Glomerular endothelial cell (primary cell): Measurements from ENCODE around the gene IL21R. TPM values are rescaled to one million over a fixed set of nuclear protein-coding genes. Genes with fewer than 3 reads are reported as not detected.
"Not testable (repeated sequence)": the region's sequence is repeated elsewhere in the genome, so short reads cannot be mapped to it uniquely, and the experiment has no call there.

Experiments used
- DNase-seq: peaks from one replicate; pipeline ENCODE4 v3.0.0-alpha.2; 2011; ENCODE audit warnings: low read depth, low spot score; ENCODE audit errors: extremely low read depth
- total RNA-seq: library from RNA; depleted of rRNA; stranded (reverse); fragments of >200 nt; gene quantifications from 2 replicates; pipeline ENCODE4 v1.2.3, GENCODE V29; 2015

The IL21R gene
- total RNA-seq, 1 donor from 2014 or later = 0.47 TPM

DNA sequence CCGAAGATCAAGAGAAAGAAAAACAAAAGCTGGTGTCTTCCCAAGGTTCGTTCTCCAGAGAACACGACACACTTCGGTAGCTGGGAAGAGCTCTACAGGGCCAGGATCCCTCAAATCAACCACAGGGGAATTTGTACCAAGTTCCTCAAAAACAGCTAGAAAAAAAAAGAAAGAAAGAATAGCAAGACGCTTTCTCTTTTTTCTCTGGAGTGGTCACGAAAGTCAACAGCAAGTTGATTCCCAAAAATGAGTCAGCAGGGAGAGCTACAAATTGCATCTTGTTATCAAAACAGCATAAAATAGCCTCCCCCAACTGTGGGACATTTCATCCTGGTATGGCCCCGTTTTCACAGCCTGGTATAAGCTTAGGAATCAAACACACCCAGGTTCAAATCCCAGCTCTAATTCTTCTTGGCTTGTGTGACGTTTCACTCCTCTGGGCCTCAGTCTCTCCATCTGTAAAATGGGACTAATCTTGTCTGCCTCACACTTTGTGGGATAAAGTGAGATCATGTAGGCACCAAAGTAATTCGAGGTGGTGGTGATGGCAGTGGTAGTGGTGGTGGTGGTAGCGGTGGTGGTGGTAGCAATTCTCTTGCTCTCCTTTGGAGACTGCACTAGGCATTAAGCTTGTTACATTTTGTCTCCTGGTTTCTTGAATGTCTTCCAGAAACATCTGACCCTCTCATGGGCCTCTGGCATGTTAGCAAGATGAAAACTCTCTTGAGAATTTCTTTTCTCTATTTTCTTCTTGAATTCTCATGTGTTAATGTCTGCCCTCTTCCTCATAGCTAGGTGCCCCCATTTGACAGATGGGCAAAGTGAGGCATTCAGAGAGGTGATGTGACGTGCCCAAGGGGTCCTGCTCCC lies 988 bp upstream of the IL21R start:
- DNase-seq = no peak

DNA sequence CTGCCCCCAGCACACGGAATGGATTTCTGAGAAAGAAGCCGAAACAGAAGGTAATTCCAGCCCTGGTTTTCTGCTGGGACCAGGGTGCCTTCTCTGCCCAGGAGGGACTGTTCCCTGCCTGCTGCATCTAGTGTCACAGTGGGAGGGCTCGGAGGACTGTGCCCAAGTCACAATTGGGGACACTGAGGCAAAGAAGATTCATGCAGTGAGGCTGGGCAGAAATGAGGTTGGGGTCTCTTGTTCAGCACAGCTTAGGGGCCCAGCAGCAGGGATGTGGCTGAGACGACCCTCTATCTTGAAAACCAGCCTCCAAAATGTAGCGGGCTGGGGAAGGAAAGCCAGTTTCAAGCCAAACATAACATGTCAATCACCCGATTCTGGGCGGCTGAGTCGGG lies 592 bp downstream of the IL21R start:
- no peak for DNase-seq

DNA sequence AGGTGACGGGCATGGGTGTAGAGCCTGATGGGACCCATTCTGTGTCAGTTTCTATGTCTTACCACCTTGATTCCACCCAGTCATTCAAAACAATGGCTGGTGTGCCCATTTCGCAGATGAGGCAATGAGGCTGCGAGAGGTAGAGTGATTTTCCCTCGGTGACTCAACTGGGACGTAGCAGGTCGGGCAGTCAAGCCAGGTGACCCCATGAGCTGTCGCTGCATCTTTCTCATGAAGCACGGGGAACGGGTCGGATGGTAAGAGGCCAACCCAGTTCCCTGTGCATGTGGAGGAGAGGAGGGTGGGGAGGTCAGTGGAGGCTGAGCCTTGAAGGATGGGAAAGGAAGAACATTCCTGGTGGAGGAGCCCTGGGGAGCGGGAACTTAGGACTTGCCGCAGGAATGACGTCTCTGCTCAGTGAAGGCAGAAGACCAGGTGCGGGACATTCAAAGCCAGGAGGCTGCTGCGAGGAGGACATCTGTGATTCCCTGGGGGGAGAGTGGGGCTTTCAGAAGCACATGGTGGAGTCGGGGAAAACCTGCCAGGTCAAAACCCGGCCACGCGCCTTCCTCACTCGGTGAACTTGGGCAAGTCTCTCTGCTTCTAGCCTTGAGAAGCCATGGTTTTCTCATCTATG lies 1.1 kb downstream of the IL21R start:
- no peak for DNase-seq

DNA sequence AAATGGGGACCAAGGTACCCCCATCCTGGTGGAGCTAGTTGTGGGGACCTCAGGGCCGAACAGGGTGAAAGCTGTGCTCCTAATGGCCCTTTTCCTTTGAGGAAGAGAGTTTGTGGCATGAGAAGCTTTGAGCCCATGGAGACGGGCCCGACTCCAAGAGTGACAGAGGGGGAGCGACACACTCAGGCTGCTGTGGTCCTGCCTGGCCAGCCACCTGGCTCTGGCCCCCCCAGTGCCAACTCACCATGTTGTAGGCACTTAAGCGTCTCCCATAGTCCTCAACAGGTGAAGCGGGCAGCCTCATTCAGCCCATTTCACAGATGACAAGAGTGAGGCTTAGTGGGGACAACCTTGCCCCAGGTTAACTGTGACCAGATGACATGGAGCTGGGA lies 1.6 kb downstream of the IL21R start:
- no peak for DNase-seq

DNA sequence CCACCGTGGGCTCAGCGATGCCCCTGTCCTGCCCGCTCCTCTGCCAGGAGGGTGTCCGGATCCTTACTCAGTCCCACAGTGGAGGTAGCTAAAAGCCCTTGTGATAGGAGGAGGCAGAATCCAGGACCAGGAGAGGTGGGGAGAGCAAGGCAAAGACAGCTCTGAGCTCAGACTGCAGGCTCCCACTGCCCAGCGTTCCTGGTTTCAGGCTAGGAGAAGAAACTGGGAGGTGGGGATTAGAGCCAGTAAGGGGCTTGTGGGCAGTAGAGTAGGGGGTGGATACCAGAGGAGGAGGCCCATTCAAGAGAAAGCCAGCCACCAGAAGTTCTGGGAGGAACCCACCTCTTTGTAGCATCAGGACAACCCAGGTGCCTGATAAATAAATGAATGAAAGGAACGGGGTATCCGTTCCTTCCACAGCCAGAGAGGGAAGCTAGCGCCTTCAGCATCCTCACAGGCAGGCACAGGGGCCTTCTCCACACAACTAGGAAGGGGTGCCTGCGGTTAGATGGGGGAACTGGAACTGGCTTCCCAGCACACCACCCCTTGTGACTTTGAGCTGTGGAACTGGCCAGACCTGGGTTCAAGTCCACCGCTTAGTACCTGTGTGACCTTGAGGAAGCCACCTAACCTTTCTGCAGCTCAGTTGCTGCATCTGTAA lies 2.3 kb downstream of the IL21R start:
- DNase-seq = no peak

DNA sequence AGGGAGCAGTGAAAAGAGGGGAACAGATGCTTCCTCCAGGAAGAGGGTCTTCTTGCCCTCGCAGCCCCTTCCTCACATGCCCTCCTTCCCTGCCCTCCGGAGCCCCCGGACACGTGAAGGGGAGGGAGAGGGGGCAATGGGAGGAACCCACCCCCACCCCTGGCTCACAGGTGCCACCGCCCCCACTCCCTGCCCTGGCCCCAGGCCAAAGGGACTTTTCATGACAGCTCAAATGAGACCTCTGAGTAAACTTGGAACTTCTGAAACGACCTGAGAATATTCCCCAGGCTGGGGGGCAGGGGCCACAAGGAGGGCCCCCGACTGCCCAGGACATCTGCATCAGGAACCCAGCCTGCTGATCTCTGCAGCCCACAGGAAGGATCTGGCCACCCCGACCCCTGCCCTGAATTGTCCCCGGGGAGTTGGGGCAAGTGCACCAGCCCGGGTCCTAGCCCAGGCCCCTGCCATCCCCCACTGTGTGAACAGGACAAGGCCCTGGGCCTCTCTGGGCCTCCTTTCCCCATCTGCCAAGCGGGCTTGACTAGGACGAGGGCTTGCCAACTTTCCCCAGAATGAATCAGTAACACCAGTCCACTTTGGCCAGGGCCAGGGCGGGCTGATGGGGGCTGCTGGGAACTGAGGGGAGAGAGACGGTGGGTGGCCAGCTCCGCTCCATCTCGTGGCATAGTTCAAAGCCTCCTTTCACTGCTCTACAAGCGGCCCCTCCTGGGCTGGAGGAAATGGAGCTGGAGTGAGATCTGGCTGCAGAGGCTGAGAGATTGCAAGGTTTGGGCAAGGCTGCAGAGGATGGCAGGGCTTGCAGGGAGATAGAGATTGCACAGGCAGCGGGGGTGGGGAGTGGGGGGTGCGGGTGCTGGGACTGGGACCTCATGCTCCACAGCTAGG lies 3.8 kb downstream of the IL21R start:
- no peak for DNase-seq

DNA sequence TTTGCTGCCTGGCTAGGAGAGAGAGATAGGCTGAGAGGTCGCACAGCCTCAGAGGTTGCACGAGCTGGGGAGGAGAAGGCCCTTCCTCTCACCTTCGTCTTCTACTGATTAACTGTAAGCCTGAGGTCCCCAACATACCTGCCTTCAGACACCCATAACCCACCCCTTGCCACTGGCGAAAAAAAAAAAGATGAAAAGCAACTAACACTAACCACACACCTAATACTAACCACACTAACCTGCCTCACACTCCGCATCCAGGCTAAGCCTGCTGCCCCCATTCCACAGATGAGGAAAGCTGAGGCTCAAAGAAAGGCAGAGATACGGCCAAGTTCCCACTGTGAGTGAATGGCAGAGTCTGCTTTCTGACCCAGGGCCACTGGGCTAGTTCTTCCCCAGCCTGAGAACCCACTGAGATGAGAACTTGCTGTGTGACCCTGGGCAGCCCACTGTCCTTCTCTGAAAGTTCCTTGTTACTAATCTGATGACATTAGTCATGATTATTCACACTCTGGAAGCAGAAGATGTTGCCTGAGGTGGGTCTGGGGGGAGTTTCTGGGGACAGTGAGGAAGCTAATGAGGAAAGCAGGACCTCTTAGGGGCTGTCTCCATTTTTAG lies 4.6 kb downstream of the IL21R start:
- DNase-seq = no peak

DNA sequence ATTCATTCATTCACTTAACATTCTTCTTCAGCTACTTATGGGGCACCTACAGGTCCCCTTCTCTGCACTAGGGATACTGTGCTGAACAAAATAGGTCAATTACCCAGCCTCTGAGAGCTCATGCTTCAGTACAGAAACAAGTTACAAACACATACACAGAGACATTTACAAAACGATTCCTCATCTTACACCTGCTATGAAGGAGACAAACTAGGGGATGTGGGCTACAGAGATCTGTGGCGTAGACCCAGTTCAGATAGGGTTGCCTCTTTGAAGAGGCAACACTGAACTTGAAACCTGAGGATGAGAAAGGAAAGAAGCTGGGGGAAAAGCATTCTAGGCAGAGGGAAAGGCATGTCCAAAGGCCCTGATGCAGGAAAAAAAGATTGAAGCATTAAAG lies 5.2 kb downstream of the IL21R start:
- no peak for DNase-seq

DNA sequence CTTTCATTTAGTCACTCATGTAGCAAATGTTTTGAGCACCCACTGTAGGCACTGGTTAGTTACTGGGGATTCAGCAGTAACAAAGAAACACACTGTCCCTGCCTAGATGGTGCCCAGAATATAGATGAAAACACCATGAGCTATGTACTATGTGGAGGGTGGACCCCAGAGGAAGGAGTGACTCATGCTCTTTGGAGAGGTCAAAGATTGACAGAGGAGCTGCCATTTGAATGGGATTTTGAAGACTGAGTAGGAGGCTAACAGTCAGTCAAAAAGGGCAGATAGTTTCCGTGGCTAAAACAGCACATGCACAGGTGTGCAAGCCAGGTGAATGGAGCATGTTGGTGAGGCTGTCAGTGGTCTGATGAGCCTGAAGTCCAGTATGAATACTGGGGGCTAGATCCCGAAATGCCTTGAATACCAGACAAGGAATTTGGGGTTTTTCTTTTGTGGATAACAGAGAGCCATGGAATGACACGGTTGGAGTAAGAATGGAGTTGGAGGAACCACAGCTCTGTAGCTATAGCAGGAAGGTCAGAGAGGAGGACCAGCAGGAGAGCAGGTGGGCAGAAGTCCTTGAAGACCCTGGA lies 6.1 kb downstream of the IL21R start:
- DNase-seq = no peak

DNA sequence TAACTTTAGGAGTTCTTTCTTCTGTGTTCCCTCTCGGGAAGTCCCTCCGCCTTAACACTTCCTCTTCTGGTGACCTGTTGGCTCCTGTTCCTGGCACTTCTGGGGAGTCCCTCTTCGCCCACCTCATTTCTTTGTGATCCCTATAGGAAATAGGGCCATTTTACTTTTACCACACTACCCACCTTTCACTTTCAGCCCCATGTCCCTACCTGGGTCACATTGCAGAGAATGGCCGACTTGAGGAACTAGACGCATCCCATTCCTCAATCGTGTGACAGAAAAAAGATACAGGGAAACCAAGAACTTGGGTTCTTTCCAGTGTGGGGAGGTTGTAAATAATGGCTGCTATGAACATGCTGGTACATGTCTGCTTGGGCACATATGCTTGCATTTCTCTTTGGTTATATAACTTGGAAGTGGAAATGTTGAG lies 6.6 kb downstream of the IL21R start:
- no peak for DNase-seq

DNA sequence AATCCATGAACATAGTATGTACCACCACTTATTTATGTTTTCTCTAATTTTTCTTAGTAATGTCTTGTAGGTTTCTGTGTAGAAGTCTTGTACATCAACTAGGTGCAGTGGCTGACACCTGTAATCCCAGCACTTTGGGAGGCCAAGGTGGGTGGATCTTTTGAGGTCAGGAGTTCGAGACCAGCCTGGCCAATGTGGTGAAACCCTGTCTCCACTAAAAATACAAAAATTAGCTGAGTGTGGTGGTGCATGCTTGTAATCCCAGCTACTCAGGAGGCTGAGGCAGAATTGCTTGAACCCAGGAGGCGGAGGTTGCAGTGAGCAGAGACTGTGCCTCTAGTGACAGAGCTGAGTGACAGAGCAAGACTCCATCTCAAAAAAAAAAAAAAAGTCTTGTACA lies 8.0 kb downstream of the IL21R start:
- not testable (repeated sequence) for DNase-seq

DNA sequence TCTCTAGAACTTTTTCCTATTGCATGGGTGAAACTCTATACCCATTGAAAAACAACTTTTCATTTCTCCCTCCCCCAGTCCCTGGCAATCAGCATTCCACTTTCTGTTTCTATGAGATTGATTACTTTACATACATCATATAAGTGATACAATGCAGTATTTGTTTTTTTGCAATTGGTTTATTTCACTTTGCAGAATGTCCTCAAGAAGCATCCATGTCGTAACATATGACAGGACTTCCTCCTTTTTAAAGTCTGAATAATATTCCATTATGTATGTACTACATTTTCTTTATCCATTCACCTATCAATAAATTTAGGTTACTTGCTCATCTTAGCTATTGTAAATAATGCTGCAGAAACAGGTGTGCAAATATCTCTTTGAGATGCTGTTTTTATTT lies 8.8 kb downstream of the IL21R start:
- DNase-seq = no peak

DNA sequence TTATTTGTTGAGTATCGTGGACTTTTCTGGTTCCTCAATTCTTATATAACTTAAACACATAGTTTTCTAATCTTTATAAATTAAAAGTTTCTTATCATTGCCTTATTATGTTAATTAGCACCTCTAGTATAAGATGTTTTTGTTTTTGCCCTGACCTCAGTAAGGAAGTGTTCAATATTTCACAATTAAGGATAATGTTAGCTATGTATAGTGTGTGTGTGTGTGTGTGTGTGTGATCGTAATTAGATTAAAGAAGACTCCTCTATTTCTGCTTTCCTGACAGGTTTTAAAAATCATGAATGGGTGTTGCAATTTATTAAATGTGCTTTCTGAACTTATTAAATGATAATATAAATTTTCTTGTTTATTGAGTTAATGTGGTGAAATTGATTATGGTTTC lies 12.0 kb downstream of the IL21R start:
- DNase-seq = no peak

DNA sequence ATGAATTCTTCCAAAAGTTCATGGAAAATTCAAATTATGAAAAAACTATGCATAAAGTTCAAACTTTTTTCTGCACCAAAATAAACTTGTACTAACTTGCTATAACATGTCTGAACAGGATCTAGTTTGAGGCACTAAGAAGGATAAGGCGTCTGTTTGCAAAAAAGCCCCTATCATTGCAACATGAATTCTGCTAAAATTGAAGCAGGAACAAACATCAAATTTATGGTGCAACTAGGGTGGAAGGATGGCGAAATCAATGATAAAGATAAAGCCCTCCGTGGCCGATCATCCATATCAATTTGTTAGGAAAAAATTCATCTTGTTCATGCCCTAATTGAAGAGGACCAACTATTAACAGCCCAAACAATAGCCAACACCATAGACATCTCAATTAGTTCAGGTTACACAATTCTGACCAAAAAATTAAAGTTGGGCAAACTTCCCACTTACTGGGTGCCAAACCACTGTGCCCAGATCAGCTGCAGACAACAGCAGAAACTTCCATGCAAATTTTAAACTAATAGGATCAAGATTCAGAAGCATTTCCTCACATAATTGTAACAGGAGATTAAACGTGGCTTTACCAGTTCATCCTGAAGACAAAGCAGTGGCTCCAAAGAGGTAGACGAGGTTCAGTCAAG lies 12.9 kb downstream of the IL21R start:
- DNase-seq = no peak

DNA sequence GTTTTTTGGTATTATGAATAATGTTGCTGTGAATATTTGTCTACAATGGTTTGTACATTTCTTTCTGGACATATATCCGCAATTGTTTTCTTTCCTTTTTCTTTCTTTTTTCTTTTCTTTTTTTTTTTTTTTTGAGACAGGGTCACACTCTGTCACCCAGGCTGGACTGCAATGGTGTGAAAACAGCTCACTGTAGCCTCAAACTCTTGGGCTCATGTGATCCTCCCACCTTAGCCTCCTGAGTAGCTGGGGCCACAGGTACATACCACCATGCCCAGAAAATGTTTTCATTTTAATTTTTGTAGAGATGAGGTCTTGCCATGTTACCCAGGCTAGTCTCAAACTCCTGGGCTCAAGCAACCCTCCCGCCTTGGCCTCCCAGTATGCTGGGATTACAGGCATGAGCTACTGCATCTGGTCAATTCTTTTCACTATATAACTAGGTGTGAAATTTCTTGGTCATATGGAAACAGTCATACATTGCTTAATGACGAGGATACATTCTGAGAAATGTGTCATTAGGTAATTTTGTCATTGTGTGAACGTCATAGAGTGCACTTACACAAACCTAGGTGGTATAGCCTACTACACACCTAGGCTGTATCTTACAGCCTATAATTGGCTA lies 15.2 kb downstream of the IL21R start:
- DNase-seq = no peak

DNA sequence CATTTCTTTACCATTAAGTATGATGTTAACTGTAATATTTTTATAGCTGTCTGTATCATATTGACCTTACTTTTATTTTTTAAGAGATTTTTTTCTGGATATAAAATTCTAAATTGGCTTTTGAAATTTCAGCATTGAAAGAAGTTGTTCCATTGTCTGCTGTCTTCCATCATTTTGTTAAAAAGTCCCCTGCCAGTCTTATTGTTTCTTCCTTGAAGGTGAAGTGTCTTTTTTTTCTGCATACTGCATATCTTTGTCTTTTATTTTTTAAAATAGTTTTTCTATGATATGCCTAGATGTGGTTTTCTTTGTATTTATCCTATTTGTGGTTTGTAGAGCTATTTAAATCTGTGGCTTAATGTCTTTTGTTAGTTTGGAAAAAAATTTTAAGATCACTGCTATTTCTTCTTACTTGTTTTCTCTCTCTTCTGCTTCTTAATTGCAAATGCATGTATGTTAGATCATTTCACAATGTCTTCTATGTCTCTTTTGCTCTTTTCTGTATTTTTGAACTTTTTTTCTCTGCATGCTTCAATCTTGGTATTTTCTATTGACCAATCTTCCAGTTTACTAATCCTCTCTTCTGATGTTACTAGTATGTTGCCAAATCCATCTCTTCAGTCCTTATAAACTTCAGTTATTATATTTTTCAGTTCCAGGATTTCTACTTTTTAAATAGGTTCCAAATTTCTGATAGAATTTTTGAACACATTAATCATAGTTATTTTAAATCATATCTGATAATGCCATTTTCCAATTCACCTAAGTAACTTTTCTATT lies 20.2 kb downstream of the IL21R start:
- DNase-seq = no peak

DNA sequence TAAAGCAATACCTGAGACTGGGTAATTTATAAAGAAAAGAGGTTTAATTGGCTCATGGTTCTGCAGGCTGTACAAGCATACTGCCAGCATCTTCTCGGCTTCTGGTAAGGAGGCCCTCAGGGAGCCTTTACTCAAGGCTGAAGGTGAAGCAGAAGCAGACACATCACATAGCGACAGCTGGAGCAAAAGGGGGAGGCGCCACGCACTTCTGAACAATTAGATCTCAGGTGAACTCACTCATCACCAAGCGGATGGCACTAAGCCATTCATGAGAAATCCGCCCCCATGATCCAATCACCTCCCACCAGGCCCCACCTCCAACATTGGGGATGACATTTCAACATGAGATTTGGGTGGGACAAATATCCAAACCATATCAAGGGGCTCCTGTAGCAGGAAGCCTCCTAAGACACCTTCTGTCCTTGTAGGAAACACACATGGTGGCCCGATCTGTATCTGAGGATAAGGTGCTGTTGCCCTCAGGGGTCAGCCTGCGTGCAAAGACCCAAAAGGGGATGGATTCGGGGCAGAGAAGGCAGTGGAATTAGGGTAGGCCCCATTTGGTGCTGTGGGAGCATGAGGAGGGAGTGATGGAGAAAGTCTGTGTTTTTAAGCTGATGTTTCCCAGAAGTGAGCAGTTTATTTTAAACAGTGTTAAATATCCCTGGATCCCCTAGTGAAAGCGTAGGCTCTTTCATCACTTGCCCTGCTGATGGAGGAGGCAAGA lies 23.0 kb downstream of the IL21R start:
- DNase-seq = no peak

DNA sequence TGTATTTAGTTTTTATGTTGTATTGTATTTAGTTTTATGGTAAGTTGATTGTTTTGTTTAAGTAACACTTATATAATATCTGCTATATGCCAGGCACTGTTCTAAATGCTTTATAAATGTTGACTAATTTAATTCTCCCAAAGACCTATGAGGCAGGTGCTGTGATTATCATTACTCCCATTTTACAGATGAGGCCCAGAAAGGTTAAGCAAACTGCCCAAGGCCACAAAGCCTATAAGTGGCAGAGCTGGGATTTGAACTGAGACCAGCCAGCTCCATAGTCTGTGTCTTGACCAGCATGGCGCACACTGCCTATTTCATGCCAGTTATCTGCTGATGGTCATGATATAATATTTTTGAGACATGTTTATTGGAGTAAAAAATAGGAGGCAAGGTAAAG lies 24.0 kb downstream of the IL21R start:
- no peak for DNase-seq
